Spinal cord (tissue), 10 donors: ENCODE data around the gene SLC26A1. TPM values are rescaled to one million over a fixed set of nuclear protein-coding genes. Genes with fewer than 3 reads are reported as not detected.

Experiments
- DNase-seq, 6 donors: peaks; one replicate each; pipeline versions ENCODE4 v3.0.0 to v3.0.0-alpha.2; 2013 to 2015; ENCODE audit warnings: low spot score in 6 of 6, low read depth in 4 of 6
- H3K27ac ChIP-seq: one replicate; pipeline ENCODE4 v1.5.1; 2013; ENCODE audit warnings: low read depth, low read length, control low read depth
- H3K27me3 ChIP-seq: one replicate; pipeline ENCODE4 v1.6.1; 2013; ENCODE audit warnings: low read length; ENCODE audit not compliant: control insufficient read depth, insufficient read depth
- H3K36me3 ChIP-seq: one replicate; pipeline ENCODE4 v1.6.1; 2013; ENCODE audit warnings: low read length; ENCODE audit not compliant: control insufficient read depth, insufficient read depth
- H3K4me1 ChIP-seq: one replicate; pipeline ENCODE4 v1.6.1; 2013; ENCODE audit warnings: low read length; ENCODE audit not compliant: control insufficient read depth, insufficient read depth
- H3K4me3 ChIP-seq: one replicate; pipeline ENCODE4 v1.5.1; 2013; ENCODE audit warnings: low read depth, low read length, control low read depth
- H3K9me3 ChIP-seq: one replicate; pipeline ENCODE4 v1.6.1; 2013; ENCODE audit warnings: low read length; ENCODE audit not compliant: control insufficient read depth, insufficient read depth
- WGBS: methylation state at CpG from one replicate; pipeline ENCODE4 v1.1.5; 2013; ENCODE audit warnings: missing lambda C conversion rate; ENCODE audit not compliant: insufficient coverage; 5-methylcytosine and 5-hydroxymethylcytosine counted together
- long read RNA-seq, 4 donors: transcript quantifications; one replicate each; lab custom pipeline, GENCODE V29; 2026
- polyA plus RNA-seq, 2 donors: library from polyadenylated mRNA; unstranded; fragments of 120-200 nt; gene quantifications; one replicate each; pipeline ENCODE4 v1.2.1, GENCODE V29; 2013; ENCODE audit not compliant: insufficient read length in 2 of 2
- total RNA-seq, 2 donors: library from RNA; depleted of rRNA in 1 of 2; stranded (reverse); fragments of 120-200 nt in 1 of 2; fragments of >200 nt in 1 of 2; gene quantifications; one replicate each; pipeline versions ENCODE4 v1.2.3 to v1.2.4, GENCODE V29; 2013 to 2014
- donor health status: healthy.

SLC26A1 gene, protein sequence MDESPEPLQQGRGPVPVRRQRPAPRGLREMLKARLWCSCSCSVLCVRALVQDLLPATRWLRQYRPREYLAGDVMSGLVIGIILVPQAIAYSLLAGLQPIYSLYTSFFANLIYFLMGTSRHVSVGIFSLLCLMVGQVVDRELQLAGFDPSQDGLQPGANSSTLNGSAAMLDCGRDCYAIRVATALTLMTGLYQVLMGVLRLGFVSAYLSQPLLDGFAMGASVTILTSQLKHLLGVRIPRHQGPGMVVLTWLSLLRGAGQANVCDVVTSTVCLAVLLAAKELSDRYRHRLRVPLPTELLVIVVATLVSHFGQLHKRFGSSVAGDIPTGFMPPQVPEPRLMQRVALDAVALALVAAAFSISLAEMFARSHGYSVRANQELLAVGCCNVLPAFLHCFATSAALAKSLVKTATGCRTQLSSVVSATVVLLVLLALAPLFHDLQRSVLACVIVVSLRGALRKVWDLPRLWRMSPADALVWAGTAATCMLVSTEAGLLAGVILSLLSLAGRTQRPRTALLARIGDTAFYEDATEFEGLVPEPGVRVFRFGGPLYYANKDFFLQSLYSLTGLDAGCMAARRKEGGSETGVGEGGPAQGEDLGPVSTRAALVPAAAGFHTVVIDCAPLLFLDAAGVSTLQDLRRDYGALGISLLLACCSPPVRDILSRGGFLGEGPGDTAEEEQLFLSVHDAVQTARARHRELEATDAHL
- total RNA-seq (1 to 10 TPM in 1 of 2 donors, under 1 TPM in 1; 0.79 to 1.2 TPM), polyA plus RNA-seq (1 to 10 TPM; 9.3 to 9.5 TPM)
- long read RNA-seq, donor 1, partial matches to known transcripts, result 0 of 13 reads
- long read RNA-seq, donor 1, other reads (novel, unspliced or antisense), result 13 of 13 reads
- long read RNA-seq, donor 2, result 0 reads
- long read RNA-seq, donor 3, result 0 reads
- long read RNA-seq, donor 4, result 0 reads

GRCh38 chr4:993111-994029 is at the start of gene SLC26A1:
Gene SLC26A1 (minus strand): TSS chr4:993404. CDS start chr4:991703, 1,701 bp downstream.
- 83% methylated on average over 32 of the region's 37 CpGs for WGBS
- H3K27me3 ChIP-seq, result peaks cover 2% of the 10 kb centered on the region
- H3K9me3 ChIP-seq, result no peaks in the 10 kb centered on the region
- H3K4me3 ChIP-seq, result no peak within 1 kb of the TSS
- no peak within 1 kb of the TSS for H3K27ac ChIP-seq
- peaks cover 62% of the 10 kb centered on the region for H3K36me3 ChIP-seq
- H3K4me1 ChIP-seq, result peaks cover 28% of the 10 kb centered on the region
- no peak for DNase-seq

GRCh38 chr4:1042352-1043055 is 49.3 kb upstream of the SLC26A1 start:
- Histone ChIP-seq H3K27ac (no peak overlapping the region), H3K4me3 (no peak overlapping the region), H3K4me1 (peaks cover 81% of the 10 kb centered on the region), H3K9me3 (no peaks in the 10 kb centered on the region), H3K27me3 (peaks cover 24% of the 10 kb centered on the region), H3K36me3 (no peaks in the 10 kb centered on the region)
- DNase-seq, result no peak
- WGBS, result 83% methylated on average over 6 of the region's 17 CpGs

DNA sequence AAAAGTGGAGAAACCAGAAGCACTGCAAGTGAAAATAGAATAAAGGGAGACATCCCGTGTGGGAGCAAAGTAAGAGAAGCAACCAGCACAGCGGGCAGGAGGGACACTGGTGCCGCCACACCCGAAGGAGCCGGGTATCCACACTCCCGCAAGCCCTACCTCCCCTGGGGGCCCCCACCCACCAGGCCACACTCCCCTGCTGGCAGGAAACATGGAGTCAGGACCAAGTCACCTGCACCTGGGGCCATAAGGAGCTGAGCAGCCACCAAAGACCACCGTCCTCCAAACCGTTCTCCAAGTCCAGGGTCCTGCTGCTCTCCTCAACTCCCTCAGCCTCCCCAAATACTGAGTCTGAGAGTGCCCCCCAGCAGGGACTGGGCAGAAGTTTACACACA is 48.7 kb upstream of the SLC26A1 start:
- peaks cover 81% of the 10 kb centered on the region for H3K4me1 ChIP-seq
- H3K9me3 ChIP-seq, result no peaks in the 10 kb centered on the region
- no peak overlapping the region for H3K4me3 ChIP-seq

GRCh38 chr4:1041147-1041935 is 48.1 kb upstream of the SLC26A1 start:
- Histone ChIP-seq H3K27me3 (peaks cover 24% of the 10 kb centered on the region), H3K9me3 (no peaks in the 10 kb centered on the region), H3K4me1 (peaks cover 81% of the 10 kb centered on the region), H3K36me3 (no peaks in the 10 kb centered on the region), H3K4me3 (no peak overlapping the region), H3K27ac (peak overlapping the region; percentile 20)
- WGBS, result 29% methylated on average over 30 of the region's 36 CpGs
- peak in 2 of 6 donors; percentile 72 to 90 for DNase-seq

More for the DNA sequence above, 48.7 kb upstream of the SLC26A1 start:
- 46% methylated on average over 7 of the region's 8 CpGs for WGBS
- DNase-seq, result no peak
- peak overlapping the region; percentile 20 for H3K27ac ChIP-seq
- H3K36me3 ChIP-seq, result no peaks in the 10 kb centered on the region
- peaks cover 24% of the 10 kb centered on the region for H3K27me3 ChIP-seq

GRCh38 chr4:1040344-1041146 is 47.3 kb upstream of the SLC26A1 start:
- WGBS, result 77% methylated on average over 17 of the region's 21 CpGs

GRCh38 chr4:1039493-1040343 is 46.5 kb upstream of the SLC26A1 start:
- 77% methylated on average over 18 of the region's 20 CpGs for WGBS
- Histone ChIP-seq H3K4me1 (peaks cover 84% of the 10 kb centered on the region), H3K4me3 (no peak overlapping the region), H3K27me3 (peaks cover 15% of the 10 kb centered on the region), H3K9me3 (no peaks in the 10 kb centered on the region), H3K36me3 (no peaks in the 10 kb centered on the region), H3K27ac (peak overlapping the region; percentile 61)
- DNase-seq, result peak in 1 of 6 donors; percentile 51

More at GRCh38 chr4:1040344-1041146, 47.3 kb upstream of the SLC26A1 start:
- H3K4me1 ChIP-seq, result peaks cover 84% of the 10 kb centered on the region
- H3K36me3 ChIP-seq, result no peaks in the 10 kb centered on the region
- H3K27ac ChIP-seq, result peak overlapping the region; percentile 61
- DNase-seq, result no peak
- peaks cover 23% of the 10 kb centered on the region for H3K27me3 ChIP-seq
- H3K4me3 ChIP-seq, result no peak overlapping the region
- H3K9me3 ChIP-seq, result no peaks in the 10 kb centered on the region

DNA sequence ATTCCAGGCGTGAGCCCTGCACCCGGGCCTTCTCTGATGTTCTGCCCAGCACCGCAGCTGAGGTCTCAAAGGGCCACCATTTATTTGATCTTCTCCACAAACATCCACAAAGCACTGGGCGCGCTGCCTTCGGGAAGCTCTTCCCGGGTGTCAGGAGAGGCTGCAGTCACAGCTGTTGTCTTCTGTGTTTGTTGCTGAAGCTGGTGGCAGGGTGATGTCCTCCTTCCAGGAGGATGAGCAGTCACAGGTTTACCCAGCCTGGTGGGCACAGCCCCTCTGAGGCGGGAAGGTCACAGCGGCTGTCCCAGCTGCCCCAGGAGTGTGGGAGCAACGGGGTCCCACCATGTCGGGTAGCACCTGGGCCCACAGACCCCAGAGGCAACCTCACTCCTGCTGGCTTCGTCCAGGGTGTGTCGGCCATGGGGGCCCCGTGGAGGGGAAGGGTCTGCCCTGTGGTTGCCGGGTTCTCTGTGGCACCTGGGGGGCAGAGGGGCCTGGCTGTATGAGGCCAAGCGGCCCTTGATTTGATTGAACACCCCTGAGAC is 45.8 kb upstream of the SLC26A1 start:
- Histone ChIP-seq H3K9me3 (no peaks in the 10 kb centered on the region), H3K27me3 (peaks cover 8% of the 10 kb centered on the region), H3K4me1 (peaks cover 84% of the 10 kb centered on the region), H3K36me3 (no peaks in the 10 kb centered on the region), H3K4me3 (no peak overlapping the region), H3K27ac (peak overlapping the region; percentile 52)
- DNase-seq, result peak in 1 of 6 donors; percentile 46
- 73% methylated on average over 16 of the region's 16 CpGs for WGBS
